DND-41 (cell line): ENCODE measurements around the gene MRPL14.
"Not testable (repeated sequence)": the region's sequence is repeated elsewhere in the genome, so short reads cannot be mapped to it uniquely, and the experiment has no call there.

Experiments used
- ATAC-seq: fragments of 200-7000 bp; cut with Tn5 transposase; 3 replicates; pipeline ENCODE4 v1.9.1; 2021; ENCODE audit warnings: low read depth; ENCODE audit not compliant: insufficient read depth
- DNase-seq: peaks from one replicate; pipeline ENCODE4 v3.0.0-alpha.2; 2020
- H2AFZ ChIP-seq: 2 replicates; pipeline ENCODE4 v1.6.0; 2012; ENCODE audit warnings: low read depth, low read length
- H3K27ac ChIP-seq: 2 replicates; pipeline ENCODE4 v1.5.1; 2012; ENCODE audit warnings: low read length, inconsistent platforms
- H3K27me3 ChIP-seq: fragments of 200-600 bp; sonication (generic); 2 replicates; pipeline ENCODE4 v1.6.0; 2012; ENCODE audit warnings: low read length, mild to moderate bottlenecking, inconsistent platforms; ENCODE audit not compliant: insufficient read depth, poor library complexity
- H3K36me3 ChIP-seq: 2 replicates; pipeline ENCODE4 v1.5.1; 2012; ENCODE audit warnings: low read length, inconsistent platforms; ENCODE audit not compliant: insufficient read depth
- H3K4me1 ChIP-seq: 2 replicates; pipeline ENCODE4 v1.5.1; 2012; ENCODE audit warnings: mild to moderate bottlenecking, low read length; ENCODE audit not compliant: insufficient read depth
- H3K4me2 ChIP-seq: 2 replicates; pipeline ENCODE4 v1.6.0; 2012; ENCODE audit warnings: mild to moderate bottlenecking, moderate library complexity, low read length, inconsistent platforms; ENCODE audit not compliant: insufficient read depth
- H3K4me3 ChIP-seq, 2 experiments: fragments of 200-600 bp in 1 of 2; shearing (Covaris generic) in 1 of 2; 2 replicates each; pipeline ENCODE4 v1.5.1; 2012 to 2016; ENCODE audit warnings: inconsistent platforms in 2 of 2, low read length in 2 of 2, mild to moderate bottlenecking in 2 of 2, low read depth in 1 of 2, moderate library complexity in 1 of 2
- H3K79me2 ChIP-seq: 2 replicates; pipeline ENCODE4 v1.6.0; 2012; ENCODE audit warnings: low read length, inconsistent platforms; ENCODE audit not compliant: insufficient read depth
- H3K9ac ChIP-seq: 2 replicates; pipeline ENCODE4 v1.6.0; 2012; ENCODE audit warnings: low read depth, mild to moderate bottlenecking, inconsistent platforms, low read length, moderate library complexity
- H3K9me3 ChIP-seq: 2 replicates; pipeline ENCODE4 v1.5.1; 2012; ENCODE audit warnings: low read length, moderate library complexity, mild to moderate bottlenecking, inconsistent platforms; ENCODE audit not compliant: insufficient read depth, severe bottlenecking
- H4K20me1 ChIP-seq: 2 replicates; pipeline ENCODE4 v1.6.0; 2012; ENCODE audit warnings: low read length; ENCODE audit not compliant: insufficient read depth
- EZH2 ChIP-seq: IDR thresholded peaks from 3 replicates; pipeline ENCODE4 v1.6.1; 2012; ENCODE audit warnings: borderline replicate concordance, low read depth, mild to moderate bottlenecking, moderate library complexity, low read length, inconsistent platforms; ENCODE audit not compliant: severe bottlenecking
- TF ChIP-seq, protein P1 (sequence below): IDR thresholded peaks from 2 replicates; pipeline ENCODE4 v1.5.1; 2012; ENCODE audit warnings: borderline replicate concordance, low read length, moderate library complexity, mild to moderate bottlenecking; ENCODE audit not compliant: poor library complexity, severe bottlenecking; ENCODE audit errors: extremely low read depth

MRPL14 gene

GRCh38 chr6:44093750-44094402 is 33.4 kb downstream of the MRPL14 start:
- Histone ChIP-seq H3K9ac (no peak overlapping the region), H3K4me1 (no peaks in the 10 kb centered on the region), H4K20me1 (peaks cover 16% of the 10 kb centered on the region; the same call in 1 of the 2 replicates), H3K4me2 (no peak overlapping the region), H3K4me3 (no peak overlapping the region), H3K36me3 (peaks cover 10% of the 10 kb centered on the region), H3K27me3 (no peaks in the 10 kb centered on the region), H3K27ac (no peak overlapping the region), H3K9me3 (no peaks in the 10 kb centered on the region), H3K79me2 (no peaks in the 10 kb centered on the region), H2AFZ (no peak overlapping the region)
- DNase-seq (no peak), ATAC-seq (no peak)
- TF ChIP-seq, protein P1, sequence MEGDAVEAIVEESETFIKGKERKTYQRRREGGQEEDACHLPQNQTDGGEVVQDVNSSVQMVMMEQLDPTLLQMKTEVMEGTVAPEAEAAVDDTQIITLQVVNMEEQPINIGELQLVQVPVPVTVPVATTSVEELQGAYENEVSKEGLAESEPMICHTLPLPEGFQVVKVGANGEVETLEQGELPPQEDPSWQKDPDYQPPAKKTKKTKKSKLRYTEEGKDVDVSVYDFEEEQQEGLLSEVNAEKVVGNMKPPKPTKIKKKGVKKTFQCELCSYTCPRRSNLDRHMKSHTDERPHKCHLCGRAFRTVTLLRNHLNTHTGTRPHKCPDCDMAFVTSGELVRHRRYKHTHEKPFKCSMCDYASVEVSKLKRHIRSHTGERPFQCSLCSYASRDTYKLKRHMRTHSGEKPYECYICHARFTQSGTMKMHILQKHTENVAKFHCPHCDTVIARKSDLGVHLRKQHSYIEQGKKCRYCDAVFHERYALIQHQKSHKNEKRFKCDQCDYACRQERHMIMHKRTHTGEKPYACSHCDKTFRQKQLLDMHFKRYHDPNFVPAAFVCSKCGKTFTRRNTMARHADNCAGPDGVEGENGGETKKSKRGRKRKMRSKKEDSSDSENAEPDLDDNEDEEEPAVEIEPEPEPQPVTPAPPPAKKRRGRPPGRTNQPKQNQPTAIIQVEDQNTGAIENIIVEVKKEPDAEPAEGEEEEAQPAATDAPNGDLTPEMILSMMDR: no peak
- no peak for TF ChIP-seq EZH2

DNA sequence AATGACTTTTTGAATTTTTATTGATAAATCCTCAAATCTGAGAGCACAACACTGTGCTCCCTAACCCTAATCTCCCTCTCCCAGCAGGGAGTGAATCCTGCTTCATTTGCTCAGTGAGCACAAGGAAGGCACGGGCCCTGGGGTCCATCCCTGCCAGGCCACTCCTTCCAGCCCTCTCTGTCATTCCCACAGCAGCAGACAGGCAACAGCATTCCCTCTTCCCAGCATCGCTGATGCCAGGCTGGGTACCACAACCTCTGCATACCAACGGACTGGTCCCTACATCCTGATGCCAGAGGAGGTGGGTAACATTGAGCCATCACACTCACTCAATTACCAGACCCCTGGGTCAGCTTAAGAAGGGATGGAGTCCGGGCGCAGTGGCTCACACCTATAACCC is 34.2 kb downstream of the MRPL14 start:
- DNase-seq: no peak
- Histone ChIP-seq H3K9ac (no peak overlapping the region), H3K79me2 (no peaks in the 10 kb centered on the region), H3K4me3 (no peak overlapping the region), H4K20me1 (peaks cover 16% of the 10 kb centered on the region; the same call in 1 of the 2 replicates), H2AFZ (no peak overlapping the region), H3K4me2 (no peak overlapping the region), H3K9me3 (no peaks in the 10 kb centered on the region), H3K27me3 (no peaks in the 10 kb centered on the region), H3K4me1 (no peaks in the 10 kb centered on the region), H3K27ac (no peak overlapping the region), H3K36me3 (peaks cover 10% of the 10 kb centered on the region)
- TF ChIP-seq, protein P1: no peak
- no peak for TF ChIP-seq EZH2
- ATAC-seq: no peak

DNA sequence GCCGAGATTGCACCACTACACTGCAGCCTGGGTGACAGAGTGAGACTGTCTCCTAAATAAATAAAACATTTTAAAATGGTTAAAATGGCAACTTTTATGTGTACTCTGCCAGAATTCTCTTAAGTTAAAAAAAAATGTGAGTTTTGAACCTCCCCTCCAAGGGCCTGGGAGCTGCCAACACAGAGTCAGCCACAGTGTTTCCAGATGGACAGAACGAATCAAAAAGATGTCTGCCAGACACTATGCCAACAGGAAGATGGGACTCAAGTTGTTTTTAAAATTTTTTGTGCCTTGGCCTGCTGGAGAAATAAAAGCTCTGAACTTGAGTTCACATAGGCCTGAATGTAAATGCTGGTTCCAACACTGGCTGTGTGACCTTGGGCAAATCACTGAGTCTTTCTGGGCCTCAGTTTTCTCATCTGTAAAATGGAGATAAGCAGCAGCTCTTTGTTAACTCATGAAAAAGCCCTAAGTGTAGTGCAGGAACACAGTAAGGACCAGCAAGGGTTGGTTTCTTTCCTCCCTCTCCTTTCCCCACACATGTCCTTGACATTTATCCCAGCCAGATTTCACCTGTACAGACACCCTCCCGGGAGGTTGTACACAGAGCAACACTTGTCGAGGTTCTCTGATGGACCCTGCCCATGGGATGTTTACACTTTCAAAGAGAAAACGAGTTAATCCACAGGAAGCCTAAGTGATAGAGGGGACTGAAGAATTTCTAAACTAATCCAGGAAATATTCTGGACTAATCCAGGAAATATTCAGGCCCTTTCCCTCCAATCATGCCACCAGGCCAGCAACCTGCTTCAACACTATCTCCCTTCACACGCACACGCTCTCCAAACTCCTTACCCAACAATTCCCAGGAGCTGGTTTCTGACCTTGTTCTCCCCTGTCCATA is 35.0 kb downstream of the MRPL14 start:
- no peaks in the 10 kb centered on the region for H3K9me3 ChIP-seq
- H2AFZ ChIP-seq: no peak overlapping the region
- H3K9ac ChIP-seq: no peak overlapping the region
- no peak overlapping the region for H3K27ac ChIP-seq
- no peak overlapping the region for H3K4me3 ChIP-seq
- peaks cover 10% of the 10 kb centered on the region for H3K36me3 ChIP-seq
- peaks cover 14% of the 10 kb centered on the region; the same call in 1 of the 2 replicates for H4K20me1 ChIP-seq
- TF ChIP-seq EZH2: no peak
- TF ChIP-seq, protein P1: no peak
- H3K27me3 ChIP-seq: no peaks in the 10 kb centered on the region
- no peak overlapping the region for H3K4me2 ChIP-seq
- ATAC-seq (no peak), DNase-seq (no peak)
- H3K79me2 ChIP-seq: no peaks in the 10 kb centered on the region
- no peaks in the 10 kb centered on the region for H3K4me1 ChIP-seq

DNA sequence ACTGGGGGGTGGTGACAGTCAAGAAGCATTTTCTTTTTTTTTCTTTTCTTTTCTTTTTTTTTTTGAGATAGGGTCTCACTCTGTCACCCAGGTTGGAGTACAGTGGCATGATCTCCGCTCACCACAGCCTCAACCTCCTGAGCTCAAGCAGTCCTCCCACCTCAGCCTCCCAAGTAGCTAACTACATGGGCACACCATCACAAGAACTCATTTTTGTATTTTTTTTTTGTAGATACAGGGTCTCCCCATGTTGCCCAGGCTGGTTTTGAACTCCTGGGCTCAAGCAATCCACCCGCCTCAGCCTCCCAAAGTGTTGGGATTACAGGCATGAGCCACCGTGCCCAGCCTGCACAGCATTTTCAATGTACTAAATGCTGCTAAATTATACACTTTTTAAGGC is 35.9 kb downstream of the MRPL14 start:
- H3K27ac ChIP-seq, ATAC-seq, H3K36me3 ChIP-seq, H3K79me2 ChIP-seq, H3K9me3 ChIP-seq, H2AFZ ChIP-seq, H3K4me3 ChIP-seq, H3K27me3 ChIP-seq, H3K4me2 ChIP-seq, H4K20me1 ChIP-seq, H3K9ac ChIP-seq, H3K4me1 ChIP-seq, DNase-seq: not testable (repeated sequence)
